NCI-H2227 (cell line): Measurements from ENCODE around the gene RRP15.
A peak's percentile ranks its signal among the peaks of the same experiment; 100 is the strongest.

ENCODE experiments used
- DNase-seq: peaks from one replicate; lab custom pipeline; 2025; ENCODE audit not compliant: unreplicated experiment; lab: John Stamatoyannopoulos, UW

The RRP15 gene

GRCh38 chr1:218336328-218336727, 51.2 kb downstream of the RRP15 start:
- DNase-seq = no peak

GRCh38 chr1:218339267-218339831, 54.3 kb downstream of the RRP15 start:
- peak; percentile 41 for DNase-seq

- no peak for DNase-seq
Measured at GRCh38 chr1:218341325-218341724, 56.2 kb downstream of the RRP15 start.

- DNase-seq = no peak
Measured at GRCh38 chr1:218342091-218342490, 57.0 kb downstream of the RRP15 start.

GRCh38 chr1:218344814-218345672, 60.0 kb downstream of the RRP15 start, which contains the start of gene TGFB2:
Gene TGFB2 (plus strand): TSS chr1:218345336. CDS start chr1:218346702, 1,366 bp downstream.
- DNase-seq = peak; percentile 54

GRCh38 chr1:218345673-218346390, 60.7 kb downstream of the RRP15 start:
- peak; percentile 75 for DNase-seq

GRCh38 chr1:218346391-218347204, 61.5 kb downstream of the RRP15 start:
- DNase-seq = peak; percentile 17

- no peak for DNase-seq
Measured at GRCh38 chr1:218347336-218347722, 62.2 kb downstream of the RRP15 start.

GRCh38 chr1:218347723-218348627, 62.9 kb downstream of the RRP15 start:
- no peak for DNase-seq

GRCh38 chr1:218348628-218349071, 63.6 kb downstream of the RRP15 start:
- DNase-seq = peak; percentile 24

- DNase-seq = no peak
Measured at GRCh38 chr1:218349348-218350034, 64.4 kb downstream of the RRP15 start.

GRCh38 chr1:218350035-218350525, 65.0 kb downstream of the RRP15 start:
- DNase-seq = no peak

- DNase-seq = no peak
Measured at GRCh38 chr1:218350801-218351266, 65.7 kb downstream of the RRP15 start.

GRCh38 chr1:218351391-218352074, 66.4 kb downstream of the RRP15 start:
- no peak for DNase-seq

- no peak for DNase-seq
Measured at GRCh38 chr1:218352075-218352438, 67.0 kb downstream of the RRP15 start.

GRCh38 chr1:218353656-218354055, 68.6 kb downstream of the RRP15 start:
- DNase-seq = no peak

- DNase-seq = no peak
Measured at GRCh38 chr1:218355278-218355677, 70.2 kb downstream of the RRP15 start.

GRCh38 chr1:218357211-218357892, 72.3 kb downstream of the RRP15 start:
- no peak for DNase-seq
